ENCODE measurements around the gene SSRP1. TPM values are rescaled to one million over a fixed set of nuclear protein-coding genes. Genes with fewer than 3 reads are reported as not detected.

The SSRP1 gene
- total RNA-seq, 1 donor from 2014 or later: 131 TPM

GRCh38 chr11:57370251-57370650, 34.6 kb upstream of the SSRP1 start:
- H3K4me1 Mint-ChIP-seq (ENCODE audit: low read depth): peaks cover 3% of the 10 kb centered on the region
- H3K36me3 Mint-ChIP-seq (ENCODE audit: insufficient read depth): no peaks in the 10 kb centered on the region
- H3K27ac Mint-ChIP-seq: no peak overlapping the region
- TF ChIP-seq, protein P1, sequence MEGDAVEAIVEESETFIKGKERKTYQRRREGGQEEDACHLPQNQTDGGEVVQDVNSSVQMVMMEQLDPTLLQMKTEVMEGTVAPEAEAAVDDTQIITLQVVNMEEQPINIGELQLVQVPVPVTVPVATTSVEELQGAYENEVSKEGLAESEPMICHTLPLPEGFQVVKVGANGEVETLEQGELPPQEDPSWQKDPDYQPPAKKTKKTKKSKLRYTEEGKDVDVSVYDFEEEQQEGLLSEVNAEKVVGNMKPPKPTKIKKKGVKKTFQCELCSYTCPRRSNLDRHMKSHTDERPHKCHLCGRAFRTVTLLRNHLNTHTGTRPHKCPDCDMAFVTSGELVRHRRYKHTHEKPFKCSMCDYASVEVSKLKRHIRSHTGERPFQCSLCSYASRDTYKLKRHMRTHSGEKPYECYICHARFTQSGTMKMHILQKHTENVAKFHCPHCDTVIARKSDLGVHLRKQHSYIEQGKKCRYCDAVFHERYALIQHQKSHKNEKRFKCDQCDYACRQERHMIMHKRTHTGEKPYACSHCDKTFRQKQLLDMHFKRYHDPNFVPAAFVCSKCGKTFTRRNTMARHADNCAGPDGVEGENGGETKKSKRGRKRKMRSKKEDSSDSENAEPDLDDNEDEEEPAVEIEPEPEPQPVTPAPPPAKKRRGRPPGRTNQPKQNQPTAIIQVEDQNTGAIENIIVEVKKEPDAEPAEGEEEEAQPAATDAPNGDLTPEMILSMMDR (IDR thresholded peaks at IDR 0.05; ENCODE audit: unreplicated experiment): no peak
- peaks cover 7% of the 10 kb centered on the region for H3K27me3 Mint-ChIP-seq
- H3K4me3 Mint-ChIP-seq (ENCODE audit: low read depth): no peak overlapping the region
- no peak for DNase-seq (ENCODE audit: low spot score, unreplicated experiment)
- H3K9me3 Mint-ChIP-seq (ENCODE audit: low read depth): no peaks in the 10 kb centered on the region

DNA sequence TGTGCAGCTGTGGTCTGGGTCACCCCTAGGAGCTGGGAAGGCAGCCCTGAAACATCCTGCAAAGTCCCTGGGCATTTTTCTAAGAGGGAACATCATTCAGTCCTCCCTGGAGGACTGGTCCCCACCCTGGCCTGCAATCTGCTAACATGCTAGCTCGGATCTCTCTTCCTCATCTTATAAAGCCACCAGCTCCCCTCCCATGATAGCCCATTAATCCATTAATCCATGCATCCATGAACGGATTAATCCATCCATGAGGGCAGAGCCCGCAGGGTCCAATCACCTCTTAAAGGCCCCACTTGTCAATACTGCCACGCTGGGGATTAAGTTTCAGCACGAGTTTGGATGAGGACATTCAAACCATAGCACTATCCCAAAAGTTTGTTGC, 33.1 kb upstream of the SSRP1 start:
- TF ChIP-seq, protein P1 (IDR thresholded peaks at IDR 0.05; ENCODE audit: unreplicated experiment): no peak
- no peak overlapping the region for H3K27ac Mint-ChIP-seq
- no peaks in the 10 kb centered on the region for H3K9me3 Mint-ChIP-seq (ENCODE audit: low read depth)
- no peak overlapping the region for H3K4me3 Mint-ChIP-seq (ENCODE audit: low read depth)
- H3K4me1 Mint-ChIP-seq (ENCODE audit: low read depth): peaks cover 7% of the 10 kb centered on the region
- no peak for DNase-seq (ENCODE audit: low spot score, unreplicated experiment)
- H3K27me3 Mint-ChIP-seq: peaks cover 7% of the 10 kb centered on the region
- H3K36me3 Mint-ChIP-seq (ENCODE audit: insufficient read depth): no peaks in the 10 kb centered on the region

DNA sequence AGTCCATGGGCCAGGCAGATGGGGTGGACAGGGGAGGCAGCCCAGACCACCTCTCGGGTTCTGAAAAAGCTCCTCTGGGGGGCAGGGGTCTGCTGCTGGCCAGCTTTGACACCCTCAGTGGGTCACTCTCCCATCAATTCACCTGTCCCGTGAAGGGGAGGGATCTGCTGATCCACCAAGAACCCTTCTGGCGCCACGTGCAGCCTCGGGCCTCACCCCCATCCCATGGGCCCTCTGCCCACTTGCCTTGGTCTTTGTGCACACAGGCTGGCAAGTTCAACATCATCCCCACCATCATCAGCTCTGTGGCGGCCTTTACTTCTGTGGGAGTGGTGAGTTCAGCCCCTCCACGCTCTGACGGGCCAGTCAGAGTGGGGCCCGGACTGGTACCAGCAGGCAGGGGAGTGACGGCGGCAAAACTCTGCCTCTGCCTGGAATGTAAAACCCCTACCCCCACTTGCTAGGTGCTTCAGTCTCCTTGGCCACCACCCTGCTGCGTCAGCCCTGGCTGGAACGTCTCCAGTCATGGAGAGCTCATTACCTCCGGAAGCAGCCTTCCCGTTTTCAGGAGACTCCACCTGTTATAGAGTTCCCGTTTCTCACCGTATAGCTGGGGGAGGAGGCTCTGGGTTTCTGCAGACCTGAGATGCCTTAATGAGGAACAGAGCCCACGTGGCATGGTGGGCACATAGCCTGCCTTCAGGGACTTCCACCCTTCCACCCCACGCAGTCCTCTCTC, 32.6 kb upstream of the SSRP1 start:
- Mint-ChIP-seq H3K4me3 (ENCODE audit: low read depth) (no peak overlapping the region), H3K27me3 (peaks cover 7% of the 10 kb centered on the region), H3K36me3 (ENCODE audit: insufficient read depth) (no peaks in the 10 kb centered on the region), H3K4me1 (ENCODE audit: low read depth) (peaks cover 7% of the 10 kb centered on the region), H3K27ac (no peak overlapping the region), H3K9me3 (ENCODE audit: low read depth) (no peaks in the 10 kb centered on the region)
- DNase-seq (ENCODE audit: low spot score, unreplicated experiment): no peak
- TF ChIP-seq, protein P1 (IDR thresholded peaks at IDR 0.05; ENCODE audit: unreplicated experiment): no peak

GRCh38 chr11:57364851-57365660, 29.4 kb upstream of the SSRP1 start:
- TF ChIP-seq, protein P1 (IDR thresholded peaks at IDR 0.05; ENCODE audit: unreplicated experiment): no peak
- Mint-ChIP-seq H3K36me3 (ENCODE audit: insufficient read depth) (no peaks in the 10 kb centered on the region), H3K27ac (peak overlapping the region; percentile 33), H3K27me3 (peaks cover 4% of the 10 kb centered on the region), H3K4me1 (ENCODE audit: low read depth) (peaks cover 15% of the 10 kb centered on the region), H3K4me3 (ENCODE audit: low read depth) (no peak overlapping the region), H3K9me3 (ENCODE audit: low read depth) (peaks cover 3% of the 10 kb centered on the region)
- DNase-seq (ENCODE audit: low spot score, unreplicated experiment): no peak

DNA sequence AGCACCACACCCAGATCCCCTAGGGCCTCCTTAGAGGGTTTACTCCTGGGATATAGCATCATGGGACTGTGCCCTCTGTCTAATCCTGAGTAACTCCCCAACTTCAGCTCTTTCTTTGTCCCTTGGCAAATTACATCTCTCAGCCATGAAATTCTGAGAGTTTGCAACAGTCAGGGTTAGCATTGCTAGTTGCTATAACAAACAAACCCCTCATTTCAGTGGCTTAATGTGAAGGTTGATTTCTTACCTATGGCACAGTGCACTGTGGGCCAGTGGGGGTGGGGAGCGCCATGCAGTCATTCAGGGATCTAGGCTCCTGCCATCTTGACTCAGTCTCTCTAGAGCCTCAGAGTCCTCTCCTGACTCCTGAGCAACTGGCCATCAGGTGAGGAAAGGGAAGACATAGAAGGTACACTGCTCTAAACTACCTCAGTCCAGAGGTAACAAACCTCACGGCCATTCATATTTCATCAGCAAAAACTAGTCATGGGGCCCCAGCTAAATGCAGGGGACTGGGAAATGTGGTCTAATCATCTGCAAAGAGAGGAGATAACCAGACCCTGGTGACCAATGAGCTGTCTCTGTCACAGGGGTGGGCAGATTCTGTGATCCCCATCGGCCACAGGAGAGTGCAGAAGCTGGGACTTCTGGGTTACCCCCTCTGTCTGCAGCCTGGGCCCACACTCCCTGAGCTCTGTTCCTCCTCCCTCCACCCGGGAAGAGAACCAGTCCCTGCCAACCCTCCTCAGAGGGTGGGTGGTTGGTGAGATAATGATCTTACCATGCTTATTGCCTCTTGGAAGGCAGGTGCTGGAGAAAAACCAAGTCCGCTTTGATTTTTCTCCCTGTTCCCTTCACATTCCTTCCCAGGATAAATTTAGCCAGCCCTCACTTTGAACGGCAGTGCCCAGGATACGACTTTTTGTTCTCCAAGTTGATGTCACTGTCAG, 27.7 kb upstream of the SSRP1 start:
- Mint-ChIP-seq H3K4me1 (ENCODE audit: low read depth) (peaks cover 28% of the 10 kb centered on the region), H3K9me3 (ENCODE audit: low read depth) (peaks cover 3% of the 10 kb centered on the region), H3K27ac (peak overlapping the region; percentile 33), H3K4me3 (ENCODE audit: low read depth) (no peak overlapping the region), H3K36me3 (ENCODE audit: insufficient read depth) (no peaks in the 10 kb centered on the region), H3K27me3 (peaks cover 4% of the 10 kb centered on the region)
- TF ChIP-seq, protein P1 (IDR thresholded peaks at IDR 0.05; ENCODE audit: unreplicated experiment): no peak
- DNase-seq (ENCODE audit: low spot score, unreplicated experiment): no peak
